Osteoblast (primary cell): ENCODE results near the gene C11orf98. TPM values are rescaled to one million over a fixed set of nuclear protein-coding genes. Genes with fewer than 3 reads are reported as not detected.

ENCODE experiments used
- DNase-seq: peaks from one replicate; pipeline ENCODE4 v3.0.0; 2011; ENCODE audit warnings: low spot score, mixed read lengths; ENCODE audit not compliant: insufficient read length; ENCODE audit errors: missing footprints
- H2AFZ ChIP-seq: 2 replicates; pipeline ENCODE4 v1.6.0; 2011; ENCODE audit warnings: mild to moderate bottlenecking, low read length
- H3K27ac ChIP-seq: 2 replicates; pipeline ENCODE4 v1.5.1; 2011; ENCODE audit warnings: mild to moderate bottlenecking, low read depth, low read length, moderate library complexity
- H3K27me3 ChIP-seq: 2 replicates; pipeline ENCODE4 v1.6.0; 2012; ENCODE audit warnings: mild to moderate bottlenecking, control low read depth, inconsistent platforms, low read length, moderate library complexity; ENCODE audit not compliant: insufficient read depth
- H3K36me3 ChIP-seq: 2 replicates; pipeline ENCODE4 v1.5.1; 2011; ENCODE audit warnings: mild to moderate bottlenecking, low read length, control low read depth, moderate library complexity; ENCODE audit not compliant: insufficient read depth
- H3K4me1 ChIP-seq: 2 replicates; pipeline ENCODE4 v1.5.1; 2011; ENCODE audit warnings: mild to moderate bottlenecking, low read length, control low read depth, moderate library complexity; ENCODE audit not compliant: insufficient read depth
- H3K4me2 ChIP-seq: 2 replicates; pipeline ENCODE4 v1.6.0; 2011; ENCODE audit warnings: mild to moderate bottlenecking, low read length; ENCODE audit not compliant: insufficient read depth
- H3K4me3 ChIP-seq: fragments of 200-600 bp; sonication (generic); 3 replicates; pipeline ENCODE4 v1.5.1; 2012; ENCODE audit warnings: mild to moderate bottlenecking, low read length, inconsistent platforms; ENCODE audit not compliant: insufficient read depth
- H3K79me2 ChIP-seq: 2 replicates; pipeline ENCODE4 v1.6.0; 2012; ENCODE audit warnings: mild to moderate bottlenecking, low read length, control low read depth, inconsistent platforms; ENCODE audit not compliant: insufficient read depth
- H3K9me3 ChIP-seq: 2 replicates; pipeline ENCODE4 v1.5.1; 2011; ENCODE audit warnings: low read depth, low read length, control low read depth
- H4K20me1 ChIP-seq: 2 replicates; pipeline ENCODE4 v1.6.0; 2012; ENCODE audit warnings: mild to moderate bottlenecking, low read length, control low read depth; ENCODE audit not compliant: insufficient read depth
- CTCF ChIP-seq: IDR thresholded peaks from 2 replicates; pipeline ENCODE4 v1.5.1; 2011; ENCODE audit warnings: mild to moderate bottlenecking, low read depth, low read length, moderate library complexity; ENCODE audit errors: extremely low read depth
- total RNA-seq: library from RNA; depleted of rRNA; stranded (reverse); fragments of >200 nt; gene quantifications from 2 replicates; pipeline ENCODE4 v1.2.3, GENCODE V29; 2012

The C11orf98 gene
- total RNA-seq, 1 donor, result 17.4 TPM

DNA sequence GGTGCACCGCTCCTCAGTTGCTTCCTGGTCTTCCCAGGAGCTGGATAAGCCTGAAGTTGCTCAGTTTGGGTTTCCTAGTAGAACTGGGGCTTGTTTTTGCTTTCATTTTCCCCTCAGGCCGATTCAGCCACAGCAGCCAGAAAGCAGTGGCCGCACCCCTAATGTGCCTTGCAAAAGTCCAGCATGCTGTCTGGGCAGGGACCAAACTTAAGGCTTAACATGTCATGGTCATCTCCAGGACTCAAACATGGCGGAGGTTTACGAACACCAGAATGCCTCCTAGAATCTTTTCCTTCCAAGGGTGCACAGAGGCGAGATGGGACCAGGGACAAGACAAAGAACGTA is 45.0 kb upstream of the C11orf98 start:
- H3K36me3 ChIP-seq, result peaks cover 43% of the 10 kb centered on the region
- H2AFZ ChIP-seq, result peak overlapping the region; percentile 92
- no peaks in the 10 kb centered on the region for H3K27me3 ChIP-seq
- no peaks in the 10 kb centered on the region for H3K9me3 ChIP-seq
- peaks cover 29% of the 10 kb centered on the region for H3K4me1 ChIP-seq
- peak overlapping the region; percentile 98 for H3K4me2 ChIP-seq
- H4K20me1 ChIP-seq, result no peaks in the 10 kb centered on the region
- DNase-seq, result peak; percentile 88
- peak overlapping the region; percentile 86 for H3K27ac ChIP-seq
- H3K4me3 ChIP-seq, result peak overlapping the region; percentile 82
- no peak for TF ChIP-seq CTCF
- peaks cover 15% of the 10 kb centered on the region for H3K79me2 ChIP-seq

- H3K36me3 ChIP-seq, result peaks cover 38% of the 10 kb centered on the region
- peak overlapping the region; percentile 86 for H3K27ac ChIP-seq
- peak overlapping the region; percentile 92 for H2AFZ ChIP-seq
- DNase-seq, result peak; percentile 97
- peaks cover 29% of the 10 kb centered on the region for H3K4me1 ChIP-seq
- H3K9me3 ChIP-seq, result no peaks in the 10 kb centered on the region
- H3K27me3 ChIP-seq, result no peaks in the 10 kb centered on the region
- peak overlapping the region; percentile 98 for H3K4me2 ChIP-seq
- TF ChIP-seq CTCF, result no peak
- H3K79me2 ChIP-seq, result peaks cover 15% of the 10 kb centered on the region
- peak overlapping the region; percentile 82 for H3K4me3 ChIP-seq
- no peaks in the 10 kb centered on the region for H4K20me1 ChIP-seq
These were observed 44.4 kb upstream of the C11orf98 start for GRCh38 chr11:62709247-62710000.

- peak overlapping the region; percentile 92 for H2AFZ ChIP-seq
- no peak for TF ChIP-seq CTCF
- peak overlapping the region; percentile 98 for H3K4me2 ChIP-seq
- no peaks in the 10 kb centered on the region for H4K20me1 ChIP-seq
- H3K36me3 ChIP-seq, result peaks cover 35% of the 10 kb centered on the region
- H3K9me3 ChIP-seq, result no peaks in the 10 kb centered on the region
- H3K4me1 ChIP-seq, result peaks cover 29% of the 10 kb centered on the region
- no peaks in the 10 kb centered on the region for H3K27me3 ChIP-seq
- no peak for DNase-seq
- H3K27ac ChIP-seq, result peak overlapping the region; percentile 86
- H3K79me2 ChIP-seq, result peaks cover 13% of the 10 kb centered on the region
- peak overlapping the region; percentile 82 for H3K4me3 ChIP-seq
These were observed 43.8 kb upstream of the C11orf98 start for GRCh38 chr11:62708793-62709192.

GRCh38 chr11:62708392-62708791 is 43.4 kb upstream of the C11orf98 start:
- Histone ChIP-seq H3K9me3 (no peaks in the 10 kb centered on the region), H4K20me1 (no peaks in the 10 kb centered on the region), H3K4me2 (peak overlapping the region; percentile 98), H3K27me3 (no peaks in the 10 kb centered on the region), H3K4me1 (peaks cover 29% of the 10 kb centered on the region), H2AFZ (no peak overlapping the region), H3K79me2 (peaks cover 13% of the 10 kb centered on the region), H3K27ac (peak overlapping the region; percentile 86), H3K36me3 (peaks cover 31% of the 10 kb centered on the region), H3K4me3 (peak overlapping the region; percentile 82)
- TF ChIP-seq CTCF, result no peak
- peak; percentile 35 for DNase-seq
